Small intestine (tissue), 7 donors: ENCODE data around the gene WT1. TPM values are rescaled to one million over a fixed set of nuclear protein-coding genes. Genes with fewer than 3 reads are reported as not detected.

Experiments
- DNase-seq, 2 donors: peaks; one replicate each; pipeline versions ENCODE4 v3.0.0 to v3.0.0-alpha.2; 2013
- FAIRE-seq: peaks from 2 replicates; lab custom pipeline; 2012; peaks lifted over from hg19 to GRCh38; lab: Jason Lieb, UNC
- H3K27ac ChIP-seq, 3 donors: one replicate each; pipeline ENCODE4 v1.5.1; 2013; ENCODE audit warnings: low read length in 2 of 3, mild to moderate bottlenecking in 2 of 3, control low read depth in 1 of 3, inconsistent platforms in 1 of 3, low read depth in 1 of 3, moderate library complexity in 1 of 3
- H3K27me3 ChIP-seq, 3 donors: one replicate each; pipeline ENCODE4 v1.6.1; 2013; ENCODE audit warnings: low read length in 3 of 3, inconsistent platforms in 1 of 3; ENCODE audit not compliant: control insufficient read depth in 3 of 3, insufficient read depth in 3 of 3
- H3K36me3 ChIP-seq, 3 donors: one replicate each; pipeline ENCODE4 v1.6.1; 2013; ENCODE audit warnings: low read length in 3 of 3, inconsistent platforms in 1 of 3, low read depth in 1 of 3, mild to moderate bottlenecking in 1 of 3, moderate library complexity in 1 of 3; ENCODE audit not compliant: control insufficient read depth in 3 of 3, insufficient read depth in 2 of 3
- H3K4me1 ChIP-seq, 3 donors: one replicate each; pipeline ENCODE4 v1.6.1; 2013; ENCODE audit warnings: low read length in 2 of 3, inconsistent platforms in 1 of 3, low read depth in 1 of 3, mild to moderate bottlenecking in 1 of 3, moderate library complexity in 1 of 3; ENCODE audit not compliant: control insufficient read depth in 3 of 3, insufficient read depth in 2 of 3
- H3K4me3 ChIP-seq, 3 donors: one replicate each; pipeline ENCODE4 v1.5.1; 2013; ENCODE audit warnings: low read length in 3 of 3, control low read depth in 1 of 3, inconsistent platforms in 1 of 3, low read depth in 1 of 3, mild to moderate bottlenecking in 1 of 3, moderate library complexity in 1 of 3
- H3K9me3 ChIP-seq, 2 donors: one replicate each; pipeline ENCODE4 v1.6.1; 2013; ENCODE audit warnings: low read depth in 1 of 2, low read length in 1 of 2; ENCODE audit not compliant: control insufficient read depth in 2 of 2, insufficient read depth in 1 of 2
- WGBS, 3 donors: extraction: QIAGEN DNeasy Blood & Tissue Kit; methylation state at CpG; one replicate each; pipeline ENCODE4 v1.1.7; 2013; 5-methylcytosine and 5-hydroxymethylcytosine counted together
- polyA plus RNA-seq, 4 donors: library from polyadenylated mRNA; stranded (reverse) in 3 of 4; unstranded in 1 of 4; fragments of 200-250 nt in 3 of 4; fragments of 120-200 nt in 1 of 4; gene quantifications; one replicate each; pipeline versions ENCODE4 v1.2.1 to v1.2.3, GENCODE V29; 2013
- donor health status: healthy with polysubstance abuse.
- donor health status: control.
- donor health status: control.
- donor health status: Bipolar disorder and iron deficiency.
- donor health status: healthy.

WT1 gene
- polyA plus RNA-seq, 4 donors = 0.03 TPM; not detected in 3

DNA sequence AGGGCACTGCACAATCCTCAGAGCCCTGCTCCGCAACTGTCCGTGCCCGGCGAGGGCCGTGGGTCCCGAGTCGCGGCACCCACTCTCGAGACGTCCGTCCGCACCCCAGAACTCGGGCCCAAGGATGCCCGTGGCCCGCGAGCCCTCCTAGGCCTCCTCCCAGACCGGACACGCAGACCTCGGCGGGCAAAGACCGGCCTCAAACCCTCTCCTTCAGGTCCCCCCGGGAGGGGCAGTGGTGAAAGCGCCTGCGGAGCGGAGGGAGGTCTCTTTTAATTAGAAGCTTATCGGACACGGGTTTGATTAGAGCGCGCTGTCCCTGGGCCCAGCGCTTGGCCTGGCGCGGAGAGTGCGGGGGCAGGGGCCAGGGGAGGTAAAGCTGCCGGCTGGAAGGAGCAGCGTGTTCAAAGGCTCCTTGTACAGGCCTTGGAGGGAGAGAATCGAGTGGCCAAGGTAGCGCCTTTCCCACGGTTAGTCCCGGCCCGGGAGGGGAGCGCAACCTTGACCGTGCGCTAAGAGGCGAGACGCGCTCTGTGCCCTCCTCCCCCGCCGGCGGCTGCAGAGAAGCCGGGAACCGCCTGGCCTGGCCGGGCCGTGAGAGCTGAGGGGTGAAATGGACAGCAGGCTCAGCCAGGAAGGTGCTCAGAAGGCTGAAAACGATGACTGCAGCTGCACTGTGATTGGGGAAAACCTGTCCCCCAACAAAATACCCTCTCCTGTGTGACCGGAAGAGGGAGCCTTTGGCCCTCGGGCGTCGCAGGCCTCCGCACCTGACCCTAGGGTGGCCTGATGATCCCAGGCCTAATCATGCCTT is 4.6 kb downstream of the WT1 start:
- FAIRE-seq = no peak
- H3K4me1 ChIP-seq = peaks cover 0 to 6% (median 0%) of the 10 kb centered on the region in 3 donors

DNA sequence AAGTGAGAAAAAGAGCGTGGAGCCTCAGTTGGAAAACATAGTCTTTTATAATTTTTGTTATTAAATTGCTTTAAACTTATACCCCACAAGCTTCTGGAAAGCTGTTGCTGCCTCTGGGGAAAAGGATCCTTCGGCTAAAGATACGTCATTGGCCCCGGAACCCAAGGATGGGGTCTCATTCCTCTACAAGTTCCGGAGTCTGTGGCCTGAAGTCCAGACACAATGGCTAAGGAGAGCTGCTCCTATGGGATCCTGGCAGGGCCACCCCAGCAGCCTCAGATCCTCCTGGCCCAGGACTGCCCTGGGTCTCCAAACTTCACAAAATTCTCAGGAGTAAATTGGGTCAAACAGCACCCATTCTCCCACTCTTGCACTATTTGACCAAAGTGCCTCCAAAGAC is 5.9 kb downstream of the WT1 start:
- peaks cover 0 to 5% (median 0%) of the 10 kb centered on the region in 3 donors for H3K4me1 ChIP-seq
- no peak for DNase-seq
- no peak overlapping the region for H3K27ac ChIP-seq
- H3K9me3 ChIP-seq = peaks cover 0 to 9% of the 10 kb centered on the region in 2 donors
- H3K27me3 ChIP-seq = peaks cover 17 to 94% (median 61%) of the 10 kb centered on the region in 3 donors
- H3K4me3 ChIP-seq = no peak overlapping the region
- no peak for FAIRE-seq
- 35 to 46% (median 40%) methylated on average over 5 of the region's 5 CpGs for WGBS, 3 donors
- peaks cover 0 to 2% (median 0%) of the 10 kb centered on the region in 3 donors for H3K36me3 ChIP-seq

More for the DNA sequence above, 4.6 kb downstream of the WT1 start:
- no peak overlapping the region for H3K4me3 ChIP-seq
- DNase-seq = peak in 1 of 2 donors; percentile 19
- peaks cover 26 to 97% (median 59%) of the 10 kb centered on the region in 3 donors for H3K27me3 ChIP-seq
- 13 to 22% (median 19%) methylated on average over 53 to 59 of the region's 59 CpGs for WGBS, 3 donors
- peaks cover 0 to 2% (median 0%) of the 10 kb centered on the region in 3 donors for H3K36me3 ChIP-seq
- H3K9me3 ChIP-seq = peaks cover 0 to 9% of the 10 kb centered on the region in 2 donors
- H3K27ac ChIP-seq = no peak overlapping the region

DNA sequence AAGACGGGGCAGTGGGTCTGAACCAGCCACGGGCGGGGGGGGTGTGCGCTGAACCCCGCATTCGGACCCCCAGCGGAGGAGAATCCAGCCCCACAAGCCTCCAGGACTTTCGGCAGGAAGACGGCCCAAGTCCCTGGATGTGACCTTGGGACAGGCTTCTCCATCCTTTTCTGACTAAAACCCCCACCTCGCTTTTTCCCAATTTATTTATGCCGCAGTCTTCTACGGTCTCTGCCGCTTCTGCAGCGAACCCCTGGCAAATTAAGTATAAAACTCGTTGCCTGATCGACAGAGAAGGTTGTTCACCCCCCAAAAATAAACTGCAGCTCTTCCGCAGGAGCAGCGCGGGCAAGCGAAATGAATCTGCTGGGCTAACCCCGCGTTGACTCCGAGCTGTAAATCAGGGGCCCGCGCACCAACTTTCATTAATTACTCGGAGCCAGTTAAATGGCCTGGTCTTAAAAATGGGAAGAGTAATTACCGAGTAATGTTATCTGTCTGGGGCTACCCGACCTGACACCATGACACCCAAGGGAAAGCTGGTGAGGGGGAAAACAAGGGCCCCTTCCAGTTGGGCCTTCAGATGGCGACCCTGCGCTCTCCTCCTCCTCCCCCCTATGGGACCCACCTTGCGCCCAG is 6.6 kb downstream of the WT1 start:
- Histone ChIP-seq H3K27ac (no peak overlapping the region), H3K4me3 (no peak overlapping the region), H3K36me3 (peaks cover 0 to 2% (median 0%) of the 10 kb centered on the region in 3 donors), H3K4me1 (no peaks in the 10 kb centered on the region), H3K9me3 (peaks cover 0 to 9% of the 10 kb centered on the region in 2 donors), H3K27me3 (peaks cover 17 to 93% (median 56%) of the 10 kb centered on the region in 3 donors)
- FAIRE-seq (no peak), DNase-seq (no peak)
- WGBS, 3 donors = 10 to 21% (median 16%) methylated on average over 29 to 31 of the region's 31 CpGs

DNA sequence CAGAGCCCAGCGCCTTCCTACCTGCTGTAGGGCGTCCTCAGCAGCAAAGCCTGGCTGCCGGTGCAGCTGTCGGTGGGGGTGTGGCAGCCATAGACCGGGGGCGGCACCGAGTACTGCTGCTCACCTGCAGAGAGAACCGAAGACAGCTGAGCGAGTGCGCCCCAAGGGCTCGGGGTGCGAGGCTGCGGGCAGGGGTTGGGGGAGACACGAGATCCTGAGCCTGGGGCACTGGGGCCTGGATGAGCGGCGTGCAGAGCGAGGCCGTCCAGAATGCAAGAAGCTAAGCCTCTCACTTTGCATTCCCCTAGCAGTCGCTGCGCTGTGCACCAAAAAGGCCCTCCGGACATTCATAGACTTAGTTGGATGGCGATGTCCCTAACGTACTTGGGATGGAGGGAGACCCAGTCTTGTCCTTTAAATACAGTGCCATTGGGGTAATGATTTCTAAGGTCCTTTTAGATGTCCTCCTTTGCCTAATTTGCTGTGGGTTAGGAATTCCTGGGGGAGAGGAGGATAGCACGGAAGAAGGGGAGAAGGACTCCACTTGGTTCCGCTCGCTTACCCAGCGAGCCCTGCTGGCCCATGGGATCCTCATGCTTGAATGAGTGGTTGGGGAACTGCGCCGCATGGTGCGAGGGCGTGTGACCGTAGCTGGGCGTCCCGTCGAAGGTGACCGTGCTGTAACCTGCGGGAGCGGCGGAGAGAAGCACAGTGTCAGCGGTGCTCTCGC is 7.2 kb downstream of the WT1 start:
- no peak overlapping the region for H3K27ac ChIP-seq
- peaks cover 0 to 9% of the 10 kb centered on the region in 2 donors for H3K9me3 ChIP-seq
- H3K4me1 ChIP-seq = no peaks in the 10 kb centered on the region
- peaks cover 0 to 2% (median 0%) of the 10 kb centered on the region in 3 donors for H3K36me3 ChIP-seq
- 12 to 19% (median 15%) methylated on average over 41 of the region's 41 CpGs for WGBS, 3 donors
- H3K4me3 ChIP-seq = no peak overlapping the region
- no peak for FAIRE-seq
- peaks cover 14 to 90% (median 56%) of the 10 kb centered on the region in 3 donors for H3K27me3 ChIP-seq
- no peak for DNase-seq

DNA sequence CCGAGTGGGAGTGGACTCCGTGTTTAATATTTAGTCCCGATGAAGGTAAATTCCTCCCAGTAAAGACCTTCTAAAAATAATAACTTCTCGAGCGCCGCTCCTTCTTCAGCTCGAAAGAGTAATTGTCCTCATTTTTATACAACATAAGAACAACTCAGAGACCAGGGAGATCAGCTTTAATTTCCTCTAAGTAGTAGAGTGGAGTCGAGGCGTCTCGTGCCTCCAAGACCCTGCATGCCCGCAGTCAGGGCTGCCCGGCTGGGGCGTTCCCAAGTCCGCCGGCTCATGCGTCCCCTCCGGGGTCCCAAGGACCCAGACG is 7.8 kb downstream of the WT1 start:
- H3K4me3 ChIP-seq = no peak overlapping the region
- peaks cover 0 to 2% (median 0%) of the 10 kb centered on the region in 3 donors for H3K36me3 ChIP-seq
- 8 to 13% (median 8%) methylated on average over 18 of the region's 18 CpGs for WGBS, 3 donors
- no peak for DNase-seq
- H3K27ac ChIP-seq = no peak overlapping the region
- peaks cover 0 to 9% of the 10 kb centered on the region in 2 donors for H3K9me3 ChIP-seq
- peaks cover 14 to 88% (median 56%) of the 10 kb centered on the region in 3 donors for H3K27me3 ChIP-seq
- no peaks in the 10 kb centered on the region for H3K4me1 ChIP-seq
- no peak for FAIRE-seq

DNA sequence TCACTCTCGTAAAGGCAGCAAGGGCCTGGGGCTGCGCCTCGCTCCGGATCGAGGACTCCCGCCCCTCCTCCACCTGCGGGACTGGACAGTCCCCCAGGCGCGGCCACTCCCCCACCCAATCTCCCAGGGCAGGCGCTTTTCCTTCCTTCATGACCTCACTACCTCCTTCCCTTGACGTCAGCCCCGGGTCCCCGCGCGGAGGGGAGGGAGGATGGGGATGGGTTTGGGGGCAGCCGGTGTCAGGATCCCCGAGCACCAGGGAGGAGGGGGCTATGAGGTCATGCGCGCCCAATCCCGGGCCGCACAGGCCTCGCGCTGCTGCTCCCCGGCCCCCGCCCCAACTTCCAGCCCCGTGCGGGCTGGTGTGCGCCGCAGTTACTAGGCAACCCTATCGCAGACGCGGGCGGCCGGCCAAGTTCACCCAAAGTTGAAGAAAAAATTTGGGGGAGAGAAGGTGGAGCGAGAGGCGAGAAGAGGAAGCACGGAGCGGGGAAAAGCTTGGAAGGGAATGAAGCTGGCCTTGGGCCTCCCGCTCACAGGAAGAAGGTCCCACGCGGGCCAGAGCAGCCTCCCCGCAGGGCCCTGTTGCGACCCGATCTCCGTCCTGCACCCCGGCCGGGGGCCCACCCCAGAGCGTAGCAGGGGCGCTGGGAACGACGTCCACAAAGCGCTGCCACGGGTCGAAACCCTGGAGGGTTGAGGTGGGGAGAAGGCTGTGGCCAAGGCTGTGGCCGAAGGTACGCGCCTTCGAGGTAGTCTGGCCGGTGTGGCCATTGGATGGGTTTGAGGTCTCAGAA is 8.3 kb downstream of the WT1 start:
- no peak overlapping the region for H3K4me3 ChIP-seq
- 4 to 13% (median 5%) methylated on average over 52 to 59 of the region's 59 CpGs for WGBS, 3 donors

DNA sequence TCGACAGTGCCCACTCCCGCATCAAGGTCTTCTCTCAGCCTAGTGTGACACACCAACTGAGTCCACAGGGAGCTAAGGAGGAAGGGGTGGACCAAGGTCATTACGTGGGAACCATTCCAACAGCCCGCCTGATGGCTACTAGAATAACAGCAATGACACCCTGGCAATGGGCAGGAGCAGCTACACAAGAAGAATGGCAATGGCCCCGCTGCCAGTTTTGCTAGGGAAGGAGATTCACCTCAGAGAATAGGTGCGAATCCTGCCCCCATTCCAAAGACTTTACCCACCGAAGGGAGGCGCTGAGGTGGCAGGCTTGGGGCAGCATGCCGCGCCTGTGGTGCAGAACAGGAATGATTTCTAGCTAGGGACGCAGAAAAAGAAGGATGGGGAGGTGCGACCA is 9.1 kb downstream of the WT1 start:
- DNase-seq = no peak
- Histone ChIP-seq H3K36me3 (peaks cover 0 to 2% (median 0%) of the 10 kb centered on the region in 3 donors), H3K27me3 (peaks cover 14 to 74% (median 50%) of the 10 kb centered on the region in 3 donors), H3K4me1 (no peaks in the 10 kb centered on the region), H3K9me3 (peaks cover 0 to 3% of the 10 kb centered on the region in 2 donors), H3K27ac (no peak overlapping the region), H3K4me3 (no peak overlapping the region)
- 20 to 31% (median 30%) methylated on average over 12 of the region's 12 CpGs for WGBS, 3 donors
- no peak for FAIRE-seq

More for the DNA sequence above, 8.3 kb downstream of the WT1 start:
- Histone ChIP-seq H3K36me3 (peaks cover 0 to 2% (median 0%) of the 10 kb centered on the region in 3 donors), H3K4me1 (no peaks in the 10 kb centered on the region), H3K27ac (no peak overlapping the region), H3K27me3 (peaks cover 14 to 83% (median 55%) of the 10 kb centered on the region in 3 donors), H3K9me3 (peaks cover 0 to 9% of the 10 kb centered on the region in 2 donors)
- FAIRE-seq = no peak
- peak in 1 of 2 donors; percentile 12 for DNase-seq
